Dedifferentiated amniotic fluid mesenchymal stem cell (primary cell): ENCODE data around the gene LRCH1.
A peak's percentile ranks its signal among the peaks of the same experiment; 100 is the strongest.

Experiments
- DNase-seq: peaks from one replicate; pipeline ENCODE4 v3.0.0-alpha.2; 2016; ENCODE audit errors: extremely low spot score

The LRCH1 gene

GRCh38 chr13:46561691-46562090, 8.7 kb downstream of the LRCH1 start:
- no peak for DNase-seq

- DNase-seq = no peak
Observed at GRCh38 chr13:46562152-46562551, 9.2 kb downstream of the LRCH1 start.

GRCh38 chr13:46562581-46562980, 9.6 kb downstream of the LRCH1 start:
- DNase-seq = no peak

- no peak for DNase-seq
Observed at GRCh38 chr13:46565808-46566750, 13.1 kb downstream of the LRCH1 start.

GRCh38 chr13:46567671-46568070, 14.7 kb downstream of the LRCH1 start:
- DNase-seq = no peak

GRCh38 chr13:46569456-46569855, 16.5 kb downstream of the LRCH1 start:
- DNase-seq = no peak

GRCh38 chr13:46570273-46570672, 17.3 kb downstream of the LRCH1 start:
- DNase-seq = no peak

- no peak for DNase-seq
Observed at GRCh38 chr13:46571189-46571908, 18.4 kb downstream of the LRCH1 start.

GRCh38 chr13:46571909-46572595, 19.1 kb downstream of the LRCH1 start:
- no peak for DNase-seq

- DNase-seq = no peak
Observed at GRCh38 chr13:46572752-46573431, 19.9 kb downstream of the LRCH1 start.

- no peak for DNase-seq
Observed at GRCh38 chr13:46575301-46575771, 22.4 kb downstream of the LRCH1 start.

- DNase-seq = peak; percentile 74
Observed at GRCh38 chr13:46575818-46576221, 22.9 kb downstream of the LRCH1 start.

GRCh38 chr13:46576762-46577161, 23.8 kb downstream of the LRCH1 start:
- DNase-seq = no peak

- no peak for DNase-seq
Observed at GRCh38 chr13:46577696-46578589, 25.0 kb downstream of the LRCH1 start.

GRCh38 chr13:46578590-46578975, 25.6 kb downstream of the LRCH1 start:
- DNase-seq = no peak

GRCh38 chr13:46580362-46580839, 27.4 kb downstream of the LRCH1 start:
- DNase-seq = no peak

GRCh38 chr13:46582190-46582589, 29.2 kb downstream of the LRCH1 start:
- no peak for DNase-seq

- DNase-seq = no peak
Observed at GRCh38 chr13:46586751-46587514, 34.0 kb downstream of the LRCH1 start.

- no peak for DNase-seq
Observed at GRCh38 chr13:46587807-46588418, 34.9 kb downstream of the LRCH1 start.
